ENCODE results near the gene EPB41L4B. TPM values are rescaled to one million over a fixed set of nuclear protein-coding genes. Genes with fewer than 3 reads are reported as not detected.
"Not testable (repeated sequence)": the region's sequence is repeated elsewhere in the genome, so short reads cannot be mapped to it uniquely, and the experiment has no call there.

EPB41L4B gene
- total RNA-seq, 2 donors from 2014 or later: 0.27 to 1.1 TPM

GRCh38 chr9:109225629-109226028 lies 95.2 kb downstream of the EPB41L4B start:
- no peak overlapping the region for H3K4me3 ChIP-seq
- no peak for ATAC-seq (ENCODE audit: insufficient number of reproducible peaks, low FRiP score, low read depth)
- no peak overlapping the region for H3K27ac ChIP-seq
- no peak for DNase-seq (ENCODE audit: low spot score)
- no peaks in the 10 kb centered on the region for H3K27me3 ChIP-seq (replicated peaks; ENCODE audit: insufficient read depth)
- H3K9me3 ChIP-seq: no peaks in the 10 kb centered on the region
- no peaks in the 10 kb centered on the region for H3K4me1 ChIP-seq (ENCODE audit: control insufficient read depth in 1 of 2, low read depth in 2 of 2)
- no peak for TF ChIP-seq CTCF (IDR thresholded peaks at IDR 0.05)
- H3K36me3 ChIP-seq: no peaks in the 10 kb centered on the region

DNA sequence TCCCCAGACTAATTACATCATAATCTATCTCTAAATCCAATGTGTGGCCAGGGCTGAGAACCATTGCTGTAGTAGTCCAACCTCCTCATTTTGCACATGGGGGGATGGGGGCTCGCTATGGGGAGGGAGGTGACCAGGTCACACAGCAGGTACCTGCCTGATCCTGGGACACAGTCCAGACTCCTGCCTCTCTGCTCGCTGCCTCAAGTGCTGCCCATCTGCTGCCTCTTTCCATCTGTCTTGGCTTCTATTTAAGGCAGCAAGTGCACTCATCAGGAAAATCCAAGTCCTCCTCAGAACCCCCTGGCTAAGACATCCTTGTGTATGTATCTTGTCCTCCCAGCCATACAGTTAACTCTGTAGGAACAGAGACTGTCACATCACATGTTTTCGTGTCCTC lies 96.1 kb downstream of the EPB41L4B start:
- H3K4me1 ChIP-seq (ENCODE audit: control insufficient read depth in 1 of 2, low read depth in 2 of 2): no peaks in the 10 kb centered on the region
- DNase-seq (ENCODE audit: low spot score) (no peak), ATAC-seq (ENCODE audit: insufficient number of reproducible peaks, low FRiP score, low read depth) (no peak)
- no peaks in the 10 kb centered on the region for H3K36me3 ChIP-seq
- H3K27ac ChIP-seq: no peak overlapping the region
- TF ChIP-seq CTCF (IDR thresholded peaks at IDR 0.05): no peak
- no peak overlapping the region for H3K4me3 ChIP-seq
- H3K9me3 ChIP-seq: no peaks in the 10 kb centered on the region
- no peaks in the 10 kb centered on the region for H3K27me3 ChIP-seq (replicated peaks; ENCODE audit: insufficient read depth)

DNA sequence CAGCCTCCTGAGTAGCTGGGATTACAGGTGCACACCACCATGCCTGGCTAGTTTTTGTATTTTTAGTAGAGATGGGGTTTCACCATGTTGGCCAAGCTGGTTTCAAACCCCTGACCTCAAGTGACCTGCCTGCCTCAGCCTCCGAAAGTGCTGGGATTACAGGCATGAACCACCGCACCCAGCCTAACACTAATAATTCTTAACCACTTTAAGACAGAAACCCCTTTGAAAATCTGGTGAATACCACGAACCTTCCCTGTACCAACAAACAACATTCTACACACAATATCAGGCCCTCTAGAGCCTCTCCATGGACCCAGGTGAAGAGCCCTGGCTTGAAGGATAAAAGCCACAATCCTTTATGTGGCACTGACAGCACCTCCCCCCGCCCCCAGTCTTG lies 102.6 kb downstream of the EPB41L4B start:
- H3K4me3 ChIP-seq; DNase-seq (ENCODE audit: low spot score); ATAC-seq (ENCODE audit: insufficient number of reproducible peaks, low FRiP score, low read depth): not testable (repeated sequence)

DNA sequence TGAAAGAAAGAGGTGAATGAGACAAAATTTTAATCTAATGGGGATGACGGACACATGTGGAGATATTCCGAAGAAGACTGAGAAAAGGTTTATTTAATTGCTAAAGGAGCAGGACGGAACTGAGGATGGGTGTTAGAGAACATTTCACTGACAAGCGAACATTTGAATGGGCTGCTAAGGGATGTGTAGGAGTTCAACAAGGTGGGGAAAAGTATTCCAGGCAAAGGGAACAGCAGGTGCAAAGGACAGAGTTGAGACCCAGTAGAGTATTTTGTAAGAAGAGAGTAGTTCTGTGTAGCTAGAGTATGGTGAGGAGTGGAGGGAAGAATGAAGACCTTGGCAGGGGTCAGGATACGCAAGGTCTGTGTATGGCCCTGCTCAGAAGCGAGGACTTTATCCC lies 106.4 kb downstream of the EPB41L4B start:
- H3K4me1 ChIP-seq (ENCODE audit: control insufficient read depth in 1 of 2, low read depth in 2 of 2): no peaks in the 10 kb centered on the region
- no peak overlapping the region for H3K27ac ChIP-seq
- H3K9me3 ChIP-seq: no peaks in the 10 kb centered on the region
- H3K36me3 ChIP-seq: no peaks in the 10 kb centered on the region
- DNase-seq (ENCODE audit: low spot score) (no peak), ATAC-seq (ENCODE audit: insufficient number of reproducible peaks, low FRiP score, low read depth) (no peak)
- no peak for TF ChIP-seq CTCF (IDR thresholded peaks at IDR 0.05)
- H3K27me3 ChIP-seq (replicated peaks; ENCODE audit: insufficient read depth): no peaks in the 10 kb centered on the region
- H3K4me3 ChIP-seq: no peak overlapping the region

More for the DNA sequence above, 102.6 kb downstream of the EPB41L4B start:
- not testable (repeated sequence) for H3K27me3 ChIP-seq (replicated peaks; ENCODE audit: insufficient read depth); H3K36me3 ChIP-seq; H3K9me3 ChIP-seq; H3K27ac ChIP-seq; H3K4me1 ChIP-seq (ENCODE audit: control insufficient read depth in 1 of 2, low read depth in 2 of 2)

DNA sequence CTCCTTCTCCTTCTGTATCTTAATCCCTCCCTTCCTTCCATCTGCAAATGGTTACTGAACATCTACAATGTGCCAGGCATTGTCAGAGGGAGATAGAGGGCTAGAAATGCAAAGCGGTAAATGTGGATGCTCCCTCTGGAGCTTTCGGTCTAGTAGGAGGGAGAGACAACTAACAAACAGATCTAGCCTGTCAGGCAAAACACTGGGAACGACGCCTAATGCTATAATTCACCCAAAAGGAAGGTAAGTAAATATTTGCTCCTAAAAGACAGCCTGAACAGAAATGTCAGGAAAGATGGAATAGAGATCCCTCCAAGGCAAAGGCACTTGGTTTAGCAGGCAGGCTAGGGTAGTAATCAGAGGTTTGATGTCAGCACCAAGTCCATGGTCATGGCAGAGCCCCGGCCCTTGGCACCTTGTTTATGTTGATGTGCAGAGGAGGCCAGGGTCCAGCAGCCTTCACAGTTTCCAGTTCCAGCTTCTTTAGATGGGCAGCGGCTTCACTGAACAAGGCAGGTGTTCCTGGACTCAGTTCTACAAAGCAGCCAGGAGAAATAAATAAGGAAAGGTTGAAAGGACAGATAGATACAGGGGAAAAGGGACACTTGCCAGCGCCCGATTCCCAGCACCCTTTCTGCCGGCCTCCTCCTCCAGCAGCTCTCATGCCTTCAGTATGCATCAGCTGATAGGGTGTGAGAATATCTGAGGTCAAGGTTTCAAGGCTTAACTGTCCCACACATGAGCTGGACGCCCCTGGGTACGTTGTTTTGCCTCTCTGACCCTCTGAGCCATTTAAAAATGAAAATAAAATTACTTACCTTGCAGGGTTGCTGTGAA lies 107.4 kb downstream of the EPB41L4B start:
- ATAC-seq (ENCODE audit: insufficient number of reproducible peaks, low FRiP score, low read depth) (no peak), DNase-seq (ENCODE audit: low spot score) (no peak)
- no peak overlapping the region for H3K27ac ChIP-seq

More for the DNA sequence above, 107.4 kb downstream of the EPB41L4B start:
- no peak for TF ChIP-seq CTCF (IDR thresholded peaks at IDR 0.05)
- Histone ChIP-seq H3K36me3 (no peaks in the 10 kb centered on the region), H3K9me3 (no peaks in the 10 kb centered on the region), H3K4me3 (no peak overlapping the region), H3K4me1 (ENCODE audit: control insufficient read depth in 1 of 2, low read depth in 2 of 2) (no peaks in the 10 kb centered on the region), H3K27me3 (replicated peaks; ENCODE audit: insufficient read depth) (no peaks in the 10 kb centered on the region)

Measured in thoracic aorta (tissue), 2 donors.